B cell (primary cell): ENCODE results near the gene CIAO2B.

ENCODE experiments used
- CTCF ChIP-seq: fragments of 200-600 bp; IDR thresholded peaks from one replicate; pipeline ENCODE4 v1.8.0; 2022; ENCODE audit warnings: antibody characterized with exemption, mild to moderate bottlenecking
- EZH2 ChIP-seq: IDR thresholded peaks from 2 replicates; pipeline ENCODE4 v1.6.1; 2012; ENCODE audit warnings: borderline replicate concordance, low read depth, mild to moderate bottlenecking, moderate library complexity, low read length; ENCODE audit not compliant: insufficient read depth, poor library complexity, severe bottlenecking

DNA sequence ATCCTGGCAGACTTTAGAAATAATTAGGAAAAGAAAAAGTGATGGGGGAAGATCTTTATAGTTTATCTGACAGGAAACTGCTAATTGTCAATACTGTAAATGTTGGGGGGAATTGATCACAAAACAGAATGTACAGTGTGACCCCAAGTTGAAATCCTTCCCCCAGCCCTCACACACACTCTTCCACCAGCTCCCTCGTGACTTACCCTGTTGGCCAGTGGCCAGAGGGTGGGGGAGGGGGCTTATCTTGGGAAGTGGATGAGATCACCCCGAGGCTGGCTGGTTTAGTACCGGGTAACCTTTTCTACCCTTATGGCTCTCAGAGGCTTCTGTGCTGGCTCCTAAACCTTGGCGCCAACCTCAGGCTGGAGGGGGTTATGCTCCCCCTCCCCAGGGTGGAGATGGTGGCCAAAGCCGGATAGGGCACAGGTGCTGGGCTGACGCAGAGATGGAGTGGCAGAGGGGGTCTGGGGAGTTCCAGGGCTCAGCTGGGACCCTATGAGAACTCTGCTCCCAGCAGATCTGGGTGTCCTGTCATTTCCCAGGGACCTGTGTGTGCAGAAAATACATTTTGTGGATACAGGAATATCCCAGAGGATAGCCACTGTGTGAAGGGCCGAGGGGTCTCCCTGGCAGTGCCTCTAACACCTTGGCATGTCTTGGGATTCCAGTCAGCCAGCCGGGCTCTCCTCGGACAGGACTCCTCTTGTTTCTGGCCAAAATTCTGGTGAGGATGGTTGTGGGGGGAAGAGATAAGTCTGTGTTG lies 34.1 kb downstream of the CIAO2B start:
- no peak for TF ChIP-seq CTCF
- no peak for TF ChIP-seq EZH2
